B cell (primary cell): ENCODE measurements around the gene TMEM119. TPM values are rescaled to one million over a fixed set of nuclear protein-coding genes. Genes with fewer than 3 reads are reported as not detected.

ENCODE experiments used
- ATAC-seq: fragments of 200-7000 bp; cut with Tn5 transposase; one replicate; pipeline ENCODE4 v1.10.0; 2021; ENCODE audit warnings: low read depth, mild to moderate bottlenecking, moderate number of reproducible peaks, moderate library complexity
- CTCF ChIA-PET: fragments of 350-600 bp; sonication (Branson Sonifier 250); formaldehyde crosslinking; loops from one replicate; lab custom pipeline; 2021; ENCODE audit warnings: antibody characterized with exemption, inconsistent platforms; lab: Charles Lee
- POLR2A ChIA-PET: fragments of 350-600 bp; sonication (Branson Sonifier 250); formaldehyde crosslinking; loops from one replicate; lab custom pipeline; 2021; ENCODE audit warnings: antibody characterized with exemption; lab: Charles Lee
- DNase-seq: peaks from one replicate; pipeline ENCODE4 v3.0.0; 2013
- H2AFZ ChIP-seq: 2 replicates; pipeline ENCODE4 v1.6.1; 2012; ENCODE audit warnings: mild to moderate bottlenecking, low read depth, low read length; ENCODE audit not compliant: insufficient read depth, poor library complexity, severe bottlenecking
- H3K27ac ChIP-seq, 2 donors: 1 replicate in 1 of 2; 2 replicates in 1 of 2; pipeline ENCODE4 v1.5.1; 2012 to 2013; ENCODE audit warnings: low read length in 2 of 2, mild to moderate bottlenecking in 2 of 2, moderate library complexity in 1 of 2
- H3K27me3 ChIP-seq, 4 experiments: fragments of 200-600 bp in 1 of 4; sonication (generic) in 1 of 4; replicated peaks in 1 of 4; 1 replicate in 2 of 4; 2 replicates in 2 of 4; pipeline versions ENCODE4 v1.6.1 to v1.7.0; 2013 to 2016; ENCODE audit warnings: low read length in 3 of 4, mild to moderate bottlenecking in 2 of 4, mixed read lengths in 1 of 4, moderate library complexity in 1 of 4; ENCODE audit not compliant: insufficient read depth in 4 of 4, control insufficient read depth in 3 of 4; ENCODE audit errors: control extremely low read depth in 1 of 4
- H3K36me3 ChIP-seq, 2 experiments: replicated peaks in 1 of 2; 1 replicate in 1 of 2; 2 replicates in 1 of 2; pipeline versions ENCODE4 v1.6.1 to v1.7.1; 2013; ENCODE audit warnings: low read length in 1 of 2; ENCODE audit not compliant: insufficient read depth in 2 of 2, control insufficient read depth in 1 of 2; ENCODE audit errors: control extremely low read depth in 1 of 2, extremely low read depth in 1 of 2
- H3K4me1 ChIP-seq, 2 donors: fragments of 200-600 bp in 1 of 2; sonication (generic) in 1 of 2; 1 replicate in 1 of 2; 2 replicates in 1 of 2; pipeline versions ENCODE4 v1.5.1 to v1.6.1; 2013 to 2017; ENCODE audit warnings: low read length in 2 of 2; ENCODE audit not compliant: control insufficient read depth in 2 of 2, insufficient read depth in 2 of 2
- H3K4me2 ChIP-seq: replicated peaks from 2 replicates; pipeline ENCODE3; 2012; ENCODE audit warnings: mild to moderate bottlenecking, low read depth, low read length; ENCODE audit not compliant: poor library complexity, severe bottlenecking
- H3K4me3 ChIP-seq, 5 experiments: fragments of 200-600 bp in 1 of 5; sonication (generic) in 1 of 5; 1 replicate in 3 of 5; 2 replicates in 2 of 5; pipeline versions ENCODE4 v1.5.1 to v1.7.0; 2011 to 2016; ENCODE audit warnings: low read length in 4 of 5, mild to moderate bottlenecking in 4 of 5, low read depth in 2 of 5, control low read depth in 1 of 5, moderate library complexity in 1 of 5; ENCODE audit not compliant: insufficient read depth in 1 of 5; ENCODE audit errors: control extremely low read depth in 1 of 5, extremely low read depth in 1 of 5
- H3K79me2 ChIP-seq: fragments of 200-600 bp; sonication (generic); one replicate; pipeline ENCODE4 v1.6.0; 2016; ENCODE audit warnings: low read length; ENCODE audit not compliant: control insufficient read depth, insufficient read depth
- H3K9ac ChIP-seq: fragments of 200-600 bp; sonication (generic); 2 replicates; pipeline ENCODE4 v1.6.1; 2017; ENCODE audit warnings: mild to moderate bottlenecking, low read length, moderate library complexity
- H3K9me3 ChIP-seq, 3 donors: one replicate each; pipeline versions ENCODE4 v1.6.1 to v1.7.1; 2013; ENCODE audit warnings: low read length in 2 of 3; ENCODE audit not compliant: control insufficient read depth in 2 of 3, insufficient read depth in 1 of 3; ENCODE audit errors: control extremely low read depth in 1 of 3
- H4K20me1 ChIP-seq: 2 replicates; pipeline ENCODE4 v1.6.0; 2012; ENCODE audit warnings: mild to moderate bottlenecking, low read length; ENCODE audit not compliant: insufficient read depth, control insufficient read depth, poor library complexity, severe bottlenecking
- H3K27ac Mint-ChIP-seq: one replicate; pipeline ENCODE4 v1.8.0; 2021; ENCODE audit warnings: mixed read lengths
- H3K27me3 Mint-ChIP-seq: one replicate; pipeline ENCODE4 v1.8.0; 2021; ENCODE audit warnings: mixed read lengths
- H3K4me1 Mint-ChIP-seq: one replicate; pipeline ENCODE4 v1.8.0; 2021; ENCODE audit warnings: mixed read lengths
- H3K4me3 Mint-ChIP-seq: one replicate; pipeline ENCODE4 v1.8.0; 2021; ENCODE audit warnings: mixed read lengths
- H3K9me3 Mint-ChIP-seq: one replicate; pipeline ENCODE4 v1.8.0; 2022; ENCODE audit warnings: mixed read lengths; ENCODE audit not compliant: insufficient read depth
- EZH2 ChIP-seq: IDR thresholded peaks from 2 replicates; pipeline ENCODE4 v1.6.1; 2012; ENCODE audit warnings: borderline replicate concordance, low read depth, mild to moderate bottlenecking, moderate library complexity, low read length; ENCODE audit not compliant: insufficient read depth, poor library complexity, severe bottlenecking
- WGBS: methylation state at CpG from one replicate; pipeline ENCODE4 v1.1.5; 2013; ENCODE audit warnings: missing lambda C conversion rate; ENCODE audit not compliant: insufficient coverage; 5-methylcytosine and 5-hydroxymethylcytosine counted together
- intact Hi-C: fragments of 100-400 bp; cut with micrococcal nuclease; formaldehyde crosslinking; loops from one replicate; pipeline ENCODE4 v1.10.0; 2022
- polyA plus RNA-seq: library from polyadenylated mRNA; depleted of rRNA; stranded (reverse); fragments of >200 nt; gene quantifications from 2 replicates; pipeline ENCODE4 v1.2.3, GENCODE V29; 2012
- total RNA-seq, 2 donors: library from RNA; stranded (reverse); fragments of 120-200 nt in 1 of 2; gene quantifications; 1 replicate in 1 of 2; 2 replicates in 1 of 2; pipeline versions ENCODE4 v1.2.3 to v1.2.4, GENCODE V29; 2013 to 2022
- TF ChIP-seq, protein P1 (sequence below): fragments of 200-600 bp; IDR thresholded peaks from one replicate; pipeline ENCODE4 v1.8.0; 2022; ENCODE audit warnings: antibody characterized with exemption, mild to moderate bottlenecking

The TMEM119 gene
- total and polyA plus RNA-seq, 2 donors (not counting 1 experiment from before 2014, with no cell fraction given): 0.25 TPM; not detected in 1

DNA sequence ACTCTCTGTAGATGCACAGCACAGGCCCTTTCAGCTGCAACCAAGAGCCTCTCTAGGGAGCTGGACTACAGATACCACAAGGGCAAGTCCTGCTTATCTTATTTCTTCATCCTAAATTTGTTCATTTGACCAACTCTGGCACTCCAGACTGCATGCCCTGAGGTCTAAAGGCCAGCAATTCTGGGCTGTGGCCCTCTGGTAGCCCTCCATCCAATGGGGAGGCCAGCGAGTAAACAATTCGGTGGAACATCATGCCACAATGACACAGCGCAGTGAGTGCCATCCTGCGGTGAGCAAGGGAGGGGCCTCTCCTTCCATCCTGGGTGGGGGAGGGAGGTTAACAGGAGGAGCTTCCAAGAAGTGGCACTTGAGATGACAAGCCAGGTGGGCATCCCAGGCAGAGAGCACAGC lies 36.5 kb upstream of the TMEM119 start:
- ChIA-PET CTCF (interaction anchor here (1.3 to 17.3 kb wide), 7 partner anchors 14 to 169 kb away, joined by 3 to 431 read pairs (median 63); partner anchors contain the start of genes ISCU and SART3), POLR2A (interaction anchor here (0.7 to 14.8 kb wide), 14 partner anchors 8 to 1142 kb away, joined by 3 to 133 read pairs (median 5); partner anchors contain the start of genes ISCU and SART3)
- no peaks in the 10 kb centered on the region for H3K9me3 Mint-ChIP-seq
- H3K27me3 ChIP-seq: no peaks in the 10 kb centered on the region
- H3K79me2 ChIP-seq: peaks cover 40% of the 10 kb centered on the region
- no peak overlapping the region for H2AFZ ChIP-seq
- peak overlapping the region; percentile 84 for H3K4me2 ChIP-seq
- peaks cover 78 to 88% of the 10 kb centered on the region in 2 donors for H3K4me1 ChIP-seq
- H3K27ac ChIP-seq: peak overlapping the region; percentile 92 to 95
- H3K4me3 ChIP-seq: peak overlapping the region; percentile 24 to 87 (median 66)
- TF ChIP-seq EZH2: no peak
- TF ChIP-seq, protein P1, sequence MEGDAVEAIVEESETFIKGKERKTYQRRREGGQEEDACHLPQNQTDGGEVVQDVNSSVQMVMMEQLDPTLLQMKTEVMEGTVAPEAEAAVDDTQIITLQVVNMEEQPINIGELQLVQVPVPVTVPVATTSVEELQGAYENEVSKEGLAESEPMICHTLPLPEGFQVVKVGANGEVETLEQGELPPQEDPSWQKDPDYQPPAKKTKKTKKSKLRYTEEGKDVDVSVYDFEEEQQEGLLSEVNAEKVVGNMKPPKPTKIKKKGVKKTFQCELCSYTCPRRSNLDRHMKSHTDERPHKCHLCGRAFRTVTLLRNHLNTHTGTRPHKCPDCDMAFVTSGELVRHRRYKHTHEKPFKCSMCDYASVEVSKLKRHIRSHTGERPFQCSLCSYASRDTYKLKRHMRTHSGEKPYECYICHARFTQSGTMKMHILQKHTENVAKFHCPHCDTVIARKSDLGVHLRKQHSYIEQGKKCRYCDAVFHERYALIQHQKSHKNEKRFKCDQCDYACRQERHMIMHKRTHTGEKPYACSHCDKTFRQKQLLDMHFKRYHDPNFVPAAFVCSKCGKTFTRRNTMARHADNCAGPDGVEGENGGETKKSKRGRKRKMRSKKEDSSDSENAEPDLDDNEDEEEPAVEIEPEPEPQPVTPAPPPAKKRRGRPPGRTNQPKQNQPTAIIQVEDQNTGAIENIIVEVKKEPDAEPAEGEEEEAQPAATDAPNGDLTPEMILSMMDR: no peak
- no peak for ATAC-seq
- H3K9me3 ChIP-seq: peaks cover 0 to 8% (median 4%) of the 10 kb centered on the region in 3 donors
- H3K27ac Mint-ChIP-seq: peak overlapping the region; percentile 100
- peaks cover 10% of the 10 kb centered on the region for H4K20me1 ChIP-seq
- H3K4me1 Mint-ChIP-seq: peaks cover 89% of the 10 kb centered on the region
- no peaks in the 10 kb centered on the region for H3K27me3 Mint-ChIP-seq
- H3K36me3 ChIP-seq: peaks cover 0 to 8% of the 10 kb centered on the region in 2 experiments
- DNase-seq: peak; percentile 59
- intact Hi-C loops: loop anchor here (10.0 kb wide), 2 partner anchors 460 to 520 kb away; partner anchors contain the start of genes ALKBH2 and UNG
- H3K9ac ChIP-seq: peak overlapping the region; percentile 81
- peak overlapping the region; percentile 99 for H3K4me3 Mint-ChIP-seq
- 0% methylated on average over 4 of the region's 4 CpGs for WGBS
